Fibroblast of lung (primary cell): ENCODE results near the gene RNF34. TPM values are rescaled to one million over a fixed set of nuclear protein-coding genes. Genes with fewer than 3 reads are reported as not detected.

Experiments used
- DNase-seq, 2 donors: peaks; one replicate each; pipeline versions ENCODE4 v3.0.0 to v3.0.0-alpha.2; 2010; ENCODE audit warnings: low read depth in 2 of 2
- H2AFZ ChIP-seq: 2 replicates; pipeline ENCODE4 v1.5.1; 2012; ENCODE audit warnings: low read length, control low read depth, inconsistent platforms
- H3K27ac ChIP-seq: 2 replicates; pipeline ENCODE4 v1.5.1; 2011; ENCODE audit warnings: low read length, control low read depth; ENCODE audit not compliant: insufficient read depth
- H3K27me3 ChIP-seq: 2 replicates; pipeline ENCODE4 v1.5.1; 2011; ENCODE audit warnings: mild to moderate bottlenecking, low read length; ENCODE audit not compliant: control insufficient read depth, insufficient read depth
- H3K36me3 ChIP-seq: 2 replicates; pipeline ENCODE4 v1.5.1; 2011; ENCODE audit warnings: low read length; ENCODE audit not compliant: control insufficient read depth, insufficient read depth
- H3K4me1 ChIP-seq: 2 replicates; pipeline ENCODE4 v1.5.1; 2011; ENCODE audit warnings: low read length; ENCODE audit not compliant: control insufficient read depth, insufficient read depth; ENCODE audit errors: extremely low read depth
- H3K4me2 ChIP-seq: 2 replicates; pipeline ENCODE4 v1.5.1; 2011; ENCODE audit warnings: low read length, control low read depth; ENCODE audit not compliant: insufficient read depth; ENCODE audit errors: extremely low read depth
- H3K4me3 ChIP-seq, 4 experiments: fragments of 200-600 bp in 1 of 4; sonication (generic) in 1 of 4; replicated peaks in 1 of 4; 2 replicates each; pipeline ENCODE4 v1.5.1; 2011 to 2016; ENCODE audit warnings: low read length in 4 of 4, low read depth in 3 of 4, mild to moderate bottlenecking in 3 of 4, control low read depth in 2 of 4, inconsistent platforms in 1 of 4, mixed read lengths in 1 of 4; ENCODE audit not compliant: insufficient read depth in 1 of 4; ENCODE audit errors: control extremely low read depth in 1 of 4
- H3K79me2 ChIP-seq: 2 replicates; pipeline ENCODE4 v1.5.1; 2012; ENCODE audit warnings: mild to moderate bottlenecking, low read length, inconsistent platforms; ENCODE audit not compliant: control insufficient read depth, insufficient read depth
- H3K9ac ChIP-seq: 2 replicates; pipeline ENCODE4 v1.5.1; 2011; ENCODE audit warnings: mild to moderate bottlenecking, low read length, control low read depth; ENCODE audit not compliant: insufficient read depth
- H3K9me3 ChIP-seq: 2 replicates; pipeline ENCODE4 v1.5.1; 2012; ENCODE audit warnings: low read depth, low read length; ENCODE audit not compliant: control insufficient read depth, insufficient read depth
- H4K20me1 ChIP-seq: 2 replicates; pipeline ENCODE4 v1.5.1; 2011; ENCODE audit warnings: low read length; ENCODE audit not compliant: control insufficient read depth, insufficient read depth; ENCODE audit errors: extremely low read depth
- EZH2 ChIP-seq: IDR thresholded peaks from 2 replicates; pipeline ENCODE4 v1.5.1; 2012; ENCODE audit warnings: low read length, control low read depth, mild to moderate bottlenecking; ENCODE audit errors: missing control alignments
- polyA plus RNA-seq, 2 donors: library from polyadenylated mRNA; depleted of rRNA in 1 of 2; stranded (reverse) in 1 of 2; unstranded in 1 of 2; fragments of >200 nt; gene quantifications; 2 replicates each; pipeline ENCODE4 v1.2.1, GENCODE V29; 2011 to 2012; ENCODE audit warnings: missing spikeins in 1 of 2
- total RNA-seq: library from RNA; depleted of rRNA; stranded (reverse); fragments of >200 nt; gene quantifications from 2 replicates; pipeline ENCODE4 v1.2.1, GENCODE V29; 2014
- TF ChIP-seq, protein P1 (sequence below), 2 donors: IDR thresholded peaks in 1 of 2; conservative IDR thresholded peaks in 1 of 2; 1 replicate in 1 of 2; 2 replicates in 1 of 2; pipeline ENCODE4 v1.5.1; 2011 to 2012; ENCODE audit warnings: low read length in 2 of 2, control low read depth in 1 of 2, inconsistent platforms in 1 of 2, low read depth in 1 of 2, mild to moderate bottlenecking in 1 of 2

RNF34 gene
- total and polyA plus RNA-seq, 2 donors (not counting 1 experiment from before 2014, with no cell fraction given), result 33.9 to 79.4 TPM

DNA sequence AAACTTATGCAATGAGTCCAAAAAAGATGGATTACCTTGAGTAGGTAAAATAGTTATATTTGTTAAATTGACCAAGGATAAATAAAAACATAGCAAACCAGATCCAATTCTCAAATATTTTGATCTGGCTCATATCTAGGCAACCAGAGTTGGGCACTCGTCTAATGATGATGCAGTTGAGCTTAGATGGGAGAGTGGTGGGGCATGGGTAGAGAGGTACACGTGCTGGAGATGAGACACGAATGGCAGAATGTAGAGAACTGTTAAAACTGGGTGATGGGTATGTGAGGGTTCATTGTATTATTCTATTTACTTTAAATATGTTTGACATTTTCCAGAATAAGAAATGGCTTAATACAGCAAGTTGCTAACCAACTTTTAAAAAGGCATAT lies 7.6 kb upstream of the RNF34 start:
- Histone ChIP-seq H3K4me3 (peak overlapping the region in 2 of 4 experiments; percentile 25 to 49), H3K9ac (no peak overlapping the region), H4K20me1 (no peaks in the 10 kb centered on the region), H3K27me3 (no peaks in the 10 kb centered on the region), H3K9me3 (no peaks in the 10 kb centered on the region), H3K4me1 (no peaks in the 10 kb centered on the region), H3K27ac (no peak overlapping the region), H3K79me2 (no peaks in the 10 kb centered on the region), H2AFZ (no peak overlapping the region), H3K36me3 (no peaks in the 10 kb centered on the region), H3K4me2 (peak overlapping the region; percentile 59)
- DNase-seq, result no peak
- TF ChIP-seq EZH2, result no peak
- TF ChIP-seq, protein P1, sequence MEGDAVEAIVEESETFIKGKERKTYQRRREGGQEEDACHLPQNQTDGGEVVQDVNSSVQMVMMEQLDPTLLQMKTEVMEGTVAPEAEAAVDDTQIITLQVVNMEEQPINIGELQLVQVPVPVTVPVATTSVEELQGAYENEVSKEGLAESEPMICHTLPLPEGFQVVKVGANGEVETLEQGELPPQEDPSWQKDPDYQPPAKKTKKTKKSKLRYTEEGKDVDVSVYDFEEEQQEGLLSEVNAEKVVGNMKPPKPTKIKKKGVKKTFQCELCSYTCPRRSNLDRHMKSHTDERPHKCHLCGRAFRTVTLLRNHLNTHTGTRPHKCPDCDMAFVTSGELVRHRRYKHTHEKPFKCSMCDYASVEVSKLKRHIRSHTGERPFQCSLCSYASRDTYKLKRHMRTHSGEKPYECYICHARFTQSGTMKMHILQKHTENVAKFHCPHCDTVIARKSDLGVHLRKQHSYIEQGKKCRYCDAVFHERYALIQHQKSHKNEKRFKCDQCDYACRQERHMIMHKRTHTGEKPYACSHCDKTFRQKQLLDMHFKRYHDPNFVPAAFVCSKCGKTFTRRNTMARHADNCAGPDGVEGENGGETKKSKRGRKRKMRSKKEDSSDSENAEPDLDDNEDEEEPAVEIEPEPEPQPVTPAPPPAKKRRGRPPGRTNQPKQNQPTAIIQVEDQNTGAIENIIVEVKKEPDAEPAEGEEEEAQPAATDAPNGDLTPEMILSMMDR (conservative IDR thresholded peaks at IDR 0.05 in 1 of 2, IDR thresholded peaks at IDR 0.05 in 1 of 2; ENCODE audit: low read depth in 1 of 2, low read length in 2 of 2), result no peak

DNA sequence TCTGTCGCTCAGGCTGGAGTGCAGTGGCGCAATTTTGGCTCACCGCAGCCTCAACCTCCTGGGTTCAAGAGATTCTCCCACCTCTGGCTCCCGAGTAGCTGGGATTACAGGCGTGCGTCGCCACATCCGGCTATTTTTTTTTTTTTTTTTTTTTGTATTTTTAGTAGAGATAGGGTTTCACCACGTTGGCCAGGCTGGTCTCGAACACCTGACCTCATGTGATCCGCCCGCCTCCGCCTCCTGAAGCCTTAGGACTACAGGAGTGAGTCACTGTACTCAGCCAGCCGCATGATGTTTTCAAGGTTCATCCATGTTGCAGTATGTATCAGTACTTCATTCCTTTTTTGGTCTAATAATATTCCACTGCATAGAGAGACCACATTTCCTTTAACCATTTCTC lies 2.4 kb upstream of the RNF34 start:
- H2AFZ ChIP-seq, result no peak overlapping the region
- H3K4me1 ChIP-seq, result no peaks in the 10 kb centered on the region
- no peaks in the 10 kb centered on the region for H3K36me3 ChIP-seq
- H3K27ac ChIP-seq, result no peak overlapping the region
- no peak for TF ChIP-seq EZH2
- TF ChIP-seq, protein P1 (conservative IDR thresholded peaks at IDR 0.05 in 1 of 2, IDR thresholded peaks at IDR 0.05 in 1 of 2; ENCODE audit: low read depth in 1 of 2, low read length in 2 of 2), result no peak
- no peak overlapping the region for H3K9ac ChIP-seq
- no peaks in the 10 kb centered on the region for H3K9me3 ChIP-seq
- H3K27me3 ChIP-seq, result no peaks in the 10 kb centered on the region
- DNase-seq, result no peak
- H3K4me2 ChIP-seq, result no peak overlapping the region
- peaks cover 25% of the 10 kb centered on the region for H3K79me2 ChIP-seq
- H4K20me1 ChIP-seq, result no peaks in the 10 kb centered on the region
- no peak overlapping the region for H3K4me3 ChIP-seq

DNA sequence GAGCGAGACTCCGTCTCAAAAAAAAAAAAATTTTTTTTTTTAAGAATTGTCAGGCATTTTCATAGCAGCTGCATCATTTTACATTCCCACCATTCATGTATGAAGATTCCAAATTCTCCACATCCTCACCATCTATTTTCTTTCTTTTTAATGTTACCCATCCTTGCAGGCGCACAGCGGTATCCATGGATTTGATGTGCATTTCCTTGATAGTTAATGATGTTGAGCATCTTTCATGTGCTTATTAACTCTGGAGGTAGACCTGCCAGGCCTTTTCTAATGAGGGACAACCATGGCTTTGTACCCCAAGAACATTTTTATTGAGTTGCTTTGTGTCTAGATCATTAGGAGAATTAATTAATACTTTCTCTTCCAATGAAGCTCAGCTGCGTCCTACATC lies 1.6 kb upstream of the RNF34 start:
- Histone ChIP-seq H3K9me3 (no peaks in the 10 kb centered on the region), H3K4me3 (no peak overlapping the region), H3K27me3 (no peaks in the 10 kb centered on the region), H4K20me1 (no peaks in the 10 kb centered on the region), H2AFZ (no peak overlapping the region), H3K27ac (no peak overlapping the region), H3K36me3 (no peaks in the 10 kb centered on the region), H3K79me2 (peaks cover 30% of the 10 kb centered on the region), H3K4me1 (no peaks in the 10 kb centered on the region), H3K4me2 (peak overlapping the region; percentile 82), H3K9ac (no peak overlapping the region)
- no peak for TF ChIP-seq EZH2
- TF ChIP-seq, protein P1 (conservative IDR thresholded peaks at IDR 0.05 in 1 of 2, IDR thresholded peaks at IDR 0.05 in 1 of 2; ENCODE audit: low read depth in 1 of 2, low read length in 2 of 2), result no peak
- DNase-seq, result no peak
